NCI-H748 (cell line): ENCODE data around the gene MAML3.

ENCODE experiments used
- DNase-seq: peaks from one replicate; lab custom pipeline; 2025; ENCODE audit not compliant: unreplicated experiment; lab: John Stamatoyannopoulos, UW

MAML3 gene

DNA sequence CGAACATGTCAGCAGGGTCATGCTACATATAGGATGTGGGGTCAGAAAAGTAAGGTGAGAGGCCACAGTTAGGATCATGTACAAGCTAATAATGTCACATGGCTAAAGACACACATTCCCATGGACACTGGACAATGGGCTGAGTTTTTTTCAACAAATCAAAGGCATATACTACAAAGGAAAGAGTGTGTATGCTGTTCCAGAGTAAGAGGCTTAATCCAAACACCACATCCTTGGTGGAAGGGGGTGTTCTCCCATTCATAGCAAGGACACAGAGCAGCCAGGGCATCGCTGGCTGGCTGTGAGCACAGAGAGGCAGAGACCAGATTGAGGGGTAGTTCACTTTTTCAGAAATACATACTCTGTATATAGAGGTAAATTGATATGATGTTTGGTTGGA lies 356.7 kb downstream of the MAML3 start:
- DNase-seq = no peak

GRCh38 chr4:139795527-139796314 lies 358.3 kb downstream of the MAML3 start:
- peak; percentile 6 for DNase-seq

GRCh38 chr4:139794158-139794954 lies 359.6 kb downstream of the MAML3 start:
- DNase-seq = no peak

DNA sequence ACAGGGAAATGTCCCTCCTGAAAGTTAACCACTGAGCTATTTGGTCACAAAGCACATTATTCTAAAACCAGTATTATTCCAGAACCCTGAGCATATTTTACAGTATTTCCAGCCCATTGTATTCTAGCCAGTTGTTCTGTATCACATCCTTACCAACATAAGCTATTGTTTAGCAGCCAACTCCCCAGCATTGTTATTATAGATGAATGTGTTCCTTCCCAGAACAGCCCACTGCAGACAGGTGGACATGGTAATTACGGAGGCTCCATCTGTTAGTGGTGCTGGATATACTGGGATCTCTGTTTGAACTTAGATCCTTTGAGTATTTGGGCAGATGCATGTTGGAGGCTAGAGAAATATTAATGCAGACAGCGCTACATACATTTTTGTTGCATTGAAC lies 362.3 kb downstream of the MAML3 start:
- DNase-seq = peak; percentile 68

DNA sequence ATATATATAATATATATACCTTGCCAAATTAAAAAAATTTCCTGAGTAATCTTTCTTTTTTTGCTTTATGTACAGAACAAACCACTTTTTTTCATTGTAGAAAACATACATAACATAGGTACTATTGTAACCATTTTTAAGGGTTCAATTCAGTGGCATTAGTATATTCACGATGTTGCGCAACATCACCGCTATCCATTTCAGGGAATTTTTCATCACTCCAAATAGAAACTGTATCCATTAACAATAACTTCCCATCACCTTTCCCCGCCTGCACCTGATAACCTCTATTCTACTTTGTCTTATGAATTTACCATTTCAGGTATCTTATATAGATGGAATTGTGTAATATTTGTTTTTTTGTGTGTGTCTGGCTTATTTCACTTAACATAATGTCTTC lies 363.7 kb downstream of the MAML3 start:
- DNase-seq = no peak

DNA sequence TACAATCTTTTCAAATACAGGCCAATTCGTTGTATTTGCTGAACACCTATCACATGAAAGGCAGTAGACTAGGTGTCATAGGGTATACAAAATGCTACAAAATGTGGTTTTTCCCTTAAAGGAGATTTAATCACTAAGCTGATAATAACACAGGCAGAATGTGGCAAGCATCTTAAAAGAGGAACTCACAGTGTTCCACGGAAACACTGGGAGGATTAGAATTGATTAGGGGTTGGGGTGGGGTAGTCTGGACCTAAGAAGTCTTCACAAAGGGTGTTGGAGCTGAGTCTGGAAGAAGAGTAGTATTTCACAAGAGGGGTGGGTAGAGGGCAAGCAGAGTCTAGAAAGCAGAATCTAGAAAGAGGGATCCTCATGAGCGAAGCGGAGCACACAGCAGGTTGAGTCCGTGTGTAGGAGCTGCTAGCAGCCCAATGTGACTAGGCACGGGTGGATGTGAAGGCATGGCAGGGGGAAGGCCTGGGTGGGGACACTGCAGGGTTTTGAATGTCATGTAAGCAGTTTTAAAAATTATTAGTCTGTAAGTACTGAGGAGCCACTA lies 364.8 kb downstream of the MAML3 start:
- DNase-seq = no peak

DNA sequence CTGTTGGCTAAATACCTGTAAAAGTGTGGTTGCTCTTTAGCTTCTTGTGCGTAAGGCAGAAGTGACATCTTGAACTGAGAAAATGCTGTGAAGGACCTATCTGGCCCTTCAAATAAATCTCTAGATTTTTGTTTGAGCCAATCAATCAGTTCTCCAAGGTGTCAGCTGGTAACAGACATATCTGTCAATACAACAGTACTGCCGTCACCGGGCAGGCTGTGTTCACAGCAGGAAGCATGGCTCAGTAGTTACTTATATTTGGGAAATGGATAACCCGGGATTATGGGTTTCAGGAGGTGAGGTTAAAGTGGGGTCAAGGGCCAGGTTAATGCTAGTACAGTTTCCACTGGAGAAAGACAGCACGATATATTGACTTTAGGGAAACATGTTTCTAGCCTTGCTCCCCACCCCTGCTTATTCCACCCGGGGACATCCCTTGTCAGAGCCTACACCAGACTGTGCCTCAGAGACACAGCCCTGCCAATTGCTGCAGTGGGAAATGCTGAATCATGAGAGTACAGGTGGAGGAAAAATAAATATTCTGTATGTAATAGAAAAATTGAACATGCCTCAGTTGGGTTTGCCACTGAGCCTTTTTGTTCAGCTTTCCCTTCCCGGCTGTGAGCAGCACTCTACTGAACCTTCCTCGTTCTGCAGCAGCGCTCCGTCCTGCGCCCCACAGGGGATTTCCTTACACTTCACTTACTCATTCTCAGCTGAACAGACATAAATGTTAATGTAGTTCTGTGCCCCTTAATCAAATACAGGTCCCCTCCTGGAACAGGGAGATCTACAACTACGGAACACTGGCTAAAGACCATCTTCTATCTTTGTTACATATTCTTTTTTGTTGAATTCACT lies 367.3 kb downstream of the MAML3 start:
- no peak for DNase-seq

- DNase-seq = no peak
Observed at GRCh38 chr4:139785356-139785755, 368.6 kb downstream of the MAML3 start.

DNA sequence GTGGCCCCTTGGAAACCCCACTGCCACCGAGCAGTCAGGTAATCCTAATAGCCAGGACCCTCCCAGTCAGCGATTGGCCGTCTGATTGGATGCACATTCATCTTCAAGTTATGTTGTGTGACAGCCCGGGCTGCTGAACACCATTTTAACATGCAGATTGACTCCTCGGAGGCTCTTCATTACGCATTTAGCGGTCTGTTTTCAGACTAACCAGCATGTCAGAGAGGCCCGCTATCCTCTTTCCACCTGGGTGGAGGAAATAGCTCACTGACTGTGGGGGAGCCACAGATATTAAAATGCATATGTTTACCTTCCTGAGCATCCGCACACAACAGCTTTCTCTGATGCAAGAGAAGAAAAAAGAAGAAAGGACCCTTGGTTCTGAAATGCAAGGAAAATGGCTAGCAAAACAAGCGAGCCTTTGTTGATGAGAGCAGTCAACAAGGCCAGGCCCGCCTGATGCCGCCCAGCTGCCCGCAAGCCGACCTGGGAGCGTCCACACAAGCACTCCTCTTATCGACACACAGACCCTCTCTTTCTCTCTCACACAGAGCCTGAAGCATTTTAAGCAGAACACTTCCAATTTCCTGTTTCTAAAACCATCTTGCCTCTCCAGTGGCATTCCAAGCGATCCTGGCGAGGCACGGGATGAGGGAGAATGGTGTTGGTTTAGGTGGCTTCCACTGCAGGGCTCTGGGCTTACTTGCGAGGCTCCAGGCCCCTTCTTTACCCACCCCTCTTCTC lies 370.1 kb downstream of the MAML3 start:
- no peak for DNase-seq

- no peak for DNase-seq
Observed at GRCh38 chr4:139782926-139783522, 371.0 kb downstream of the MAML3 start.

- no peak for DNase-seq
Observed at GRCh38 chr4:139781066-139781465, 372.9 kb downstream of the MAML3 start.

DNA sequence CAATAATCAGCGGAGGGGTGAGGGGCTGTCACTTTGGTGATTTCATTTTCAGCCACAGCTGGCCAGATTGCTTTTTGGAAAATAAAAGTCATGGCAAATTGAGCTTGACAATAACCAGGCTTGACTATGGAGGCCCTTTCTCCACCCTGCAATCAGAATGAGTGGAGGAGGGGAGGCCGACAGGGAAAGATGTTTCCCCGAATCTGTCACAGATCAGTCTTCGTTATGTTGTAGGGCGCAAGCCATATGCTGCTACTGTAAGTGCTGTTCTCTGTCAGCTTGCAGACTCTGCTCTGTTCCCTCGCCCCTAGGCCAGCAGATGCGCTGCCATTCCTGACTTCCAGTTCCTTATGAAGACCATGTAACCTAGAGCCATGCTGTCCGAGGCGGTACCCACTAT lies 374.3 kb downstream of the MAML3 start:
- DNase-seq = no peak

GRCh38 chr4:139777757-139778156 lies 376.2 kb downstream of the MAML3 start:
- no peak for DNase-seq

GRCh38 chr4:139776235-139776634 lies 377.7 kb downstream of the MAML3 start:
- DNase-seq = no peak

GRCh38 chr4:139774759-139775487 lies 379.1 kb downstream of the MAML3 start:
- DNase-seq = no peak

- peak; percentile 43 for DNase-seq
Observed at GRCh38 chr4:139773560-139774318, 380.2 kb downstream of the MAML3 start.

GRCh38 chr4:139770361-139770760 lies 383.6 kb downstream of the MAML3 start:
- DNase-seq = no peak

DNA sequence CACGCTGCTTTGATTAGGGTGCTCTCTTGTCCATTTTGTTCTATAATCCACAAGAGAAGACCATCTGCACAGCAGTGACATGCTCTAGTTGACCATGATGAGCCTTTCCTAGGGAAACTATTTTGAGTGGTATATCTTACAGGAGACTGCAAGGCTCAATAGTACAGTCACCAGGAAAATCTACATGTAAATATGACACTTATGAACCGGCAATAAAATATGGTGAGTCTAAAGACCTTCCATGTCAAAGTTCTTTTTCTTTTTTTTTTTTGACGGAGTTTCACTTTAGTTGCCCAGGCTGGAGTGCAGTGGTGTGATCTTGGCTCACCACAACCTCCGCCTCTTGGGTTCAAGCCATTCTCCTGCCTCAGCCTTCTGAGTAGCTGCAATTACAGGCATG lies 384.6 kb downstream of the MAML3 start:
- no peak for DNase-seq

GRCh38 chr4:139768896-139769295 lies 385.1 kb downstream of the MAML3 start:
- DNase-seq = peak; percentile 47
